GM11168 (cell line): Measurements from ENCODE around the gene LRP2.
"Not testable (repeated sequence)": the region's sequence is repeated elsewhere in the genome, so short reads cannot be mapped to it uniquely, and the experiment has no call there.

Experiments
- in situ Hi-C: fragments of 300-500 bp; cut with MboI; formaldehyde crosslinking; loops from one replicate; pipeline ENCODE4 v1.12.0; 2022; ENCODE audit warnings: low sequenced_read_pairs; ENCODE audit not compliant: unreplicated experiment

The LRP2 gene

GRCh38 chr2:169362118-169362893 is at the start of gene LRP2:
Gene LRP2 (minus strand): TSS chr2:169362534. CDS start chr2:169362399, 135 bp downstream.
- in situ Hi-C loops = no loop called here

- in situ Hi-C loops = no loop called here
Measured at GRCh38 chr2:169406891-169407290, 44.6 kb upstream of the LRP2 start.

- in situ Hi-C loops = not testable (repeated sequence)
Measured at GRCh38 chr2:169399491-169399890, 37.2 kb upstream of the LRP2 start.

DNA sequence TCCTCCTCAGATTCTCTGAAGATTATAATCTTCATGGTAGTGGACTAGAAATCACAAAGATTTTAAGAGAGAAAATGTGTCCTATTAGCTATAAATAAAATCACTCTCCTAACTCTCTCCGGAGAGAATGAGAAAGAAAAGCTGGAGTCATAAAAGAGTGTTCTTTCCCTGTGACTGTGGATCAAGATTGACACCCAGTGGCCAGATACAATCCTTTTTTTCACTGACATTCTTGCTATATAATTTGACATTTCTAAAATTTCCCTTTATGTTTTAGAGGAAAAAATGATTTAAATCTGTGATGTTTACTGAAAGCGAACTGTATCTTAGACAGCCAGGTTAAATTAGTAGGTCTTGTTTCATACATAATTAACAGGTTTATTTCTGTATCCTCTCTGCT is 35.4 kb upstream of the LRP2 start:
- in situ Hi-C loops = no loop called here

GRCh38 chr2:169395821-169396374 is 33.6 kb upstream of the LRP2 start:
- in situ Hi-C loops = no loop called here

GRCh38 chr2:169393068-169393590 is 30.8 kb upstream of the LRP2 start:
- in situ Hi-C loops = no loop called here

- in situ Hi-C loops = no loop called here
Measured at GRCh38 chr2:169391236-169391635, 28.9 kb upstream of the LRP2 start.

DNA sequence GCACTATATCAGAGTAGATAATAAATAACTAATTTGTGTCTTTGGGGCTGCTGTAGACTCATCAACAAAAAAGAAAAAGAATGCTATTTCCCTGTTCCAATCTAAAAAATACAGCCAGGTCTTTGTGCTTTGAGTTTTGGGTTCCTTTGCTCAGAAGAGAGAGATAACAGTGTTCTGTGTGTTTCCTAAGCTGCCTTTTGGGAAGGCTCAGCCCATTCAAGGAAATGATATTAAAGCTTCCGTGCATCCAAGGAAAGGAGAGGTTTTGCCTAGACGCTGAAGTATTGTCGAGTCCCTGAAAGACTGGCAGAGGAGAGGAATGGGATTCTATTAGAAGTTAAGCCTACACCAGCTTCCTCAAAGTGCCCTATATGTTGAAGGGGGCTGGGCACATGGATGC is 25.8 kb upstream of the LRP2 start:
- in situ Hi-C loops = no loop called here

- in situ Hi-C loops = no loop called here
Measured at GRCh38 chr2:169386722-169387121, 24.4 kb upstream of the LRP2 start.

DNA sequence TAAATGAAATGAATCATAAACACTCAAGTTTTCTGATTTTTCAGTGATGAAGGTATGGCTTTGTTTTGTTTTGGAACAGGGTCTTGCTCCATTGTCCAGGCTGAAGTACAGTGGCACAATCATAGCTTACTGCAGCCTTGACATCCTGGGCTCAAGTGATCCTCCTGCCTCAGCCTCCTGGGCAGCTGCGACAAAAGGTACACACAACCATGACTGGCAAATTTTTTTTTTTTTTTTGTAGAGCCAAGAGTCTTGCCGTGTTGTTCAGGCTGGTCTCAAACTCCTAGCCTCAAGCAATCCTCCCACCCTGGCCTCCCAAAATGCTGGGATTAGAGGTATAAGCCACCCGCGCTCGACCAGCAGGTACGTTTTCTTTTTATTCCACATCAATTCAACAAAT is 22.5 kb upstream of the LRP2 start:
- in situ Hi-C loops = no loop called here

GRCh38 chr2:169372561-169372960 is 10.2 kb upstream of the LRP2 start:
- in situ Hi-C loops = no loop called here

- in situ Hi-C loops = no loop called here
Measured at GRCh38 chr2:169366066-169366465, 3.7 kb upstream of the LRP2 start.

DNA sequence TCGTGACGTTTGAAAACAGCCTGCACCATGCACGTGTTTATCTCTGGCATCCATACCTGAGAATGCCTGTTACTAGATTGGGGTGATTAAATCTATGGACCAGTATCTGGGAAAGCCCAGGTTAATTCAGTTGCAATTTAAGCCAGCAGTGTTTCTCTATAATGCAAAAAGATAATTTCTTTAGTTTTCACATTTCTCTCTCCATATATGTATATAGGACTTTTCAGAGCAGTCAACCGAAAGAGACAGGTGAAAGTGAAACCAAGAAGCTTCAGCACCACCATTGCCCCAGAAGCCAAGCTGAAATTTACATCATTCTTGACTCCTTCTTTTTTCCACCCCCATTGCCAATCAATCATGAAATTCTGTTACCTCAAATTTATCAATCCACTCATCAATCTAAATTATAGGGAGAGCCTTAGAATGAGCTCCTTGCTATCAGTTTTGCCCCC is 2.7 kb upstream of the LRP2 start:
- in situ Hi-C loops = no loop called here

DNA sequence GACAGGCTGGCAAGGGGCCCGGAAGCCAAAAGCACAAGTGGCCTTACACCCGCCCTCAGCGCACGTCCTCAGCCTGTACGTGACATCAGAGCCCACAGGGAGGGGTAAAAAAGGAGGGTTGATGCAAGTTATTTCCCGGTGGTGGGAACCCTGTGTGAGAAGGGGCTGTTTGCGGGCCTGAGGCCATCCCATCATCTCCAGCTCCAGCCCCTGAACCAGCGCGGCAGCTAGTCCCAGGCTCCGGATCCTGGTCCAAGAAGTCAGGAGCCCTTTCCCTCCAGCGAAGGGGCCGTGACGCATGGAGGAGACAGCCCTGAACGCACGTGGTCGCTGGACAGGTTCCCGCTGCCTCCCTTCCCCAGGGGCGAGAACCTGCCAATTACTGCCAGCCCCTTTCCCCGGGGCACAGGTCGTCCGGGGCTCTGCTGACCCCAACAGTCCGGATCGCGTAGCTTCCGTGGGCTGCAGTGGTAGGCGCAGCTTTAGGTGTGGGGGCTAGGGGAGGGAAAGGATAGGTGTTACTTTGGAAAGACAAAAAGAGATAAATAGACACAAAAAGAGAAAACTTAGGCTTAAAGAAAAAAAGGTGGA is 1.3 kb upstream of the LRP2 start:
- in situ Hi-C loops = no loop called here

DNA sequence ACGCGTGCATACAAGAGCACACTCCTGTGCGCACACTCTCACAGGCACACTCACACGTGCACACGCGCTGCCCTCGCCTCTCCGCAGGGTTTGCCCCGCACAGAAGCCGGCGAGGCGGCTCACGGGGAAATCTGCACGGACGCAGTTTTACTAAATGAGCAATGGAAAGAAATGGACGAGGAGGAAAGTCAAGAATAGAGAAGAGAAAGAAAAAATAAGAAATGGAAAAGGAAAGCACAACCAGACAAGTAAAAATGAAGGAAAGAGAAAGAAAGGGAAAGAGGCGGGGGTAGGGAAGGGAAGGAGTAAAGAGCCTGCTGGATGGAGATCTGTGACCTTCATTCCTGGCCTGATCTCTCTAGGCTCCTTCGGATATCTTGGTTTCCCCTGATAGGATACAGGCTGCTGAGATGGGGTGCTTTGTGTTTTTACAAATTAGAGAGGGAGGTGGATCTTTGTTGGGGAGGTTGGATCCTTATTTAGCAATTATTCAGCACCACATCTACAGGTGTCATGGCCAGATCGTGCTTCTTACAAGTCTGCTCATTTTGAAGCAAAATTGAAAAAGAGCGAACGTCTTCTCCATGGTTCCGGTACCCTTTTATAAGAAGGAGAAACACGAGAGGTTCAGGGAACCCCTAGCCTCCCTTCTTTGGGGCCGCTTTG is 693 bp upstream of the LRP2 start:
- in situ Hi-C loops = no loop called here

DNA sequence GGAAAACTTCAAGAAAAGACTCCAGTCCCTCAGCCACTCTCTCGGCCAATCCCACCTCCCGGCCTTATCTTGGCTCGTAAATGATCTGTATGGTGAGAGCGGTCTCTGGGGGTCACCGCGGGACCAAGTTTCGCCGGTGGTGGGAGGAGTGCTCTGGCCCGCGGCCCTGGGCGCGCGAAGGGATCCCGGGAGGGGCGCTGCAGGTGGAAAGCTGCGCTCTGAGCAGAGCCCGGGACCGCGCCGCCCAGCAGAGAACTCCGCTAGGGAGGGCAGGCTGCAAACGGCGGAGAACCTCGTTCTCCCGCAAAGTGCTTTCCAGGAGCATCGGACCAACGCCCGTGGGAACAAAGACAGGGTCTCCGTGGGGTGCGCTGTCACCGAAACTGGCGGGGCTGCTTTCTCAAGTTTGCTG is 622 bp downstream of the LRP2 start:
- in situ Hi-C loops = no loop called here

DNA sequence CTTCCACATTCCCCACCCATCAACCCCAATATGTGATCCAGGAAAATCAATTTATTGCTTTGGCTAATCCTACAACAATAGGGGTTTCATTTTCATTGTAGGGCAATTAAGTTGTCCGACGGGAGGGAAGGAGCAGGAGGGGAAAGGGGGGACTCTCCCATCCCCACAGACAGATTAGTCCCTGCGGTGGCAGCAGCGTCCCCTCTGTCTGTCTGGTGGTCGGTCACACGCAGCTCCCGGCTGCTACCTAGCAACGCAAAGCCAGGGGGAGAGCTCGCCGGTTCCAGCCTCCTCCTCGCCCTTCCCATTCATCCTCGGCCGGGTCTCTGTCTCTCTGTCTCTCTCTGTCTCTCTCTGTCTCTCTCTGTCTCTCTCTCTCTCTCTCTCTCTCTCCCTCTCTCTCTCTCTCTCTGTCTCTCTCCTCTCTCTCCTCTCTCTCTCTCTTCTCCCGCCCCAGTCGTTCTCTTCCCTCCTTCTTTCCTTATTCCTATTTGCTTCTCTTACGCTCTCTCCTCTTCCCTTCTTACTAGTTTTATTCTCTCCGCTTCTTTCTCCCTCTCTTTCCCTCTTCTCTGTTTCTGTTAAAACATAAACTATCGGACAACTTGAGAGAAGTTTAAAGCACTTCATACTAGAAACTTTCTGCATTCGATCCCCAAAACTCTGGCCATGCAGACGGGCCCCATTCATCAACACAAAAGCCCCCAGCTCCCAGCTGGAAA is 1.2 kb downstream of the LRP2 start:
- in situ Hi-C loops = no loop called here

GRCh38 chr2:169358016-169358415 is 4.3 kb downstream of the LRP2 start:
- in situ Hi-C loops = no loop called here

DNA sequence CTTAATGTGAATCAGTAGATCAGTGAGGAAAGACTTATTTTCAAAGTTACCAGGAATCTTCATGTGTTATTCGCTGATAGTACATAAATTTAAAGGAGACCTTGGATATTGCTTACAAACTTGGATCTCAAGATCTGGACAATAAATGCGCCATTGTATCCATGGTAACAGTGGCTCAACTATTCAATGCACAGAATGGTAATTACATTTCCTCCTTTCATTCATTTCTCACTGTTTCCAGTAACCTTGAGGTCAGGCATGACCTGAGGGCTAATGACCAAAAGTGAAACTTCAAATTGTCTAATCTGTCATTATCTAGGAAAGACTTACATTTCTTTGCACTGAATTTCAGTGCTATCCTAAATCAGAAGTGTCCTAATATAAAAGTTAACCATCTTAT is 8.1 kb downstream of the LRP2 start:
- in situ Hi-C loops = no loop called here

- in situ Hi-C loops = no loop called here
Measured at GRCh38 chr2:169351725-169352124, 10.6 kb downstream of the LRP2 start.
